ENCODE results near the gene S100A8.

DNA sequence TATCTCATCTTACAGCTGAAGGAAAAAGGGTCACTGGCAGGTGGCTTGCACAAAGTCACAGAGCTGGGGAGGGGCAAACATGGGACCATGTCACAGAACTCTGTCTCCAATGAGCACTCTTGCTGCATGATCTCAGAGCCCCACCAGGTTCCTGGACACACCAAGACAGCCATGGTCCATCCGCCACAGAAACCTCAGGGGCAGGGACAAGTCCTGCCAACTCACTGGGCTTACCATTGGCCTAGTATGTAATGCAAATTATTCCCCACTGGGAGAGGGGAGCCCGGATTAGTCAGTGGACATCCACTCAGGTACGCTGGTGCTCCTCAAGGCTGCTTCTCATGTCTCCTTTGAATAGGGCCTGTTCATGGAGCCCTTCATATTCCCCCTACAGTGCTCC, 39.7 kb upstream of the S100A8 start:
- TF ChIP-seq POLR2AphosphoS5 (IDR thresholded peaks at IDR 0.05): no peak
- TF ChIP-seq, protein P1, sequence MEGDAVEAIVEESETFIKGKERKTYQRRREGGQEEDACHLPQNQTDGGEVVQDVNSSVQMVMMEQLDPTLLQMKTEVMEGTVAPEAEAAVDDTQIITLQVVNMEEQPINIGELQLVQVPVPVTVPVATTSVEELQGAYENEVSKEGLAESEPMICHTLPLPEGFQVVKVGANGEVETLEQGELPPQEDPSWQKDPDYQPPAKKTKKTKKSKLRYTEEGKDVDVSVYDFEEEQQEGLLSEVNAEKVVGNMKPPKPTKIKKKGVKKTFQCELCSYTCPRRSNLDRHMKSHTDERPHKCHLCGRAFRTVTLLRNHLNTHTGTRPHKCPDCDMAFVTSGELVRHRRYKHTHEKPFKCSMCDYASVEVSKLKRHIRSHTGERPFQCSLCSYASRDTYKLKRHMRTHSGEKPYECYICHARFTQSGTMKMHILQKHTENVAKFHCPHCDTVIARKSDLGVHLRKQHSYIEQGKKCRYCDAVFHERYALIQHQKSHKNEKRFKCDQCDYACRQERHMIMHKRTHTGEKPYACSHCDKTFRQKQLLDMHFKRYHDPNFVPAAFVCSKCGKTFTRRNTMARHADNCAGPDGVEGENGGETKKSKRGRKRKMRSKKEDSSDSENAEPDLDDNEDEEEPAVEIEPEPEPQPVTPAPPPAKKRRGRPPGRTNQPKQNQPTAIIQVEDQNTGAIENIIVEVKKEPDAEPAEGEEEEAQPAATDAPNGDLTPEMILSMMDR (IDR thresholded peaks at IDR 0.05): no peak
- TF ChIP-seq EP300 (IDR thresholded peaks at IDR 0.05; ENCODE audit: low read depth): no peak
